ENCODE results near the gene KCNC1. TPM values are rescaled to one million over a fixed set of nuclear protein-coding genes. Genes with fewer than 3 reads are reported as not detected.
A peak's percentile ranks its signal among the peaks of the same experiment; 100 is the strongest.

KCNC1 gene
- total RNA-seq, 1 donor from 2014 or later: 0.20 TPM

DNA sequence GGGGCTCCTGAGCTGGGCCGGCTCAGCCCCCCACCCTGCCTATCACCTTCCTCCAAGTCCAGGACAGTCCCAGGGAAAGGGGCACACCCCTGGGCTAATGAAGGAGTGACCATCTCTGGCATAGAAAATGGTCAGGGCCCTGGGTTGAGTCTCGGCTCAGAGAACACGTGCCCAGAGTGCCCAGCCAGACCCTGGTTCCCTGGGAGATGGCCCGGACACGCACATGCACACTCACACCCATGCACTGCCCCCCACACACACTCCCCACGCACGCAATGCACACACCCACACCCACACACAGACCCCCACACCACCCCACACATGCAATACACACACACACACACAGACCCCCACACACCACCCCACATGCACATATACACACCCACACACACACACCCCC, 28.7 kb downstream of the KCNC1 start:
- TF ChIP-seq, protein P1, sequence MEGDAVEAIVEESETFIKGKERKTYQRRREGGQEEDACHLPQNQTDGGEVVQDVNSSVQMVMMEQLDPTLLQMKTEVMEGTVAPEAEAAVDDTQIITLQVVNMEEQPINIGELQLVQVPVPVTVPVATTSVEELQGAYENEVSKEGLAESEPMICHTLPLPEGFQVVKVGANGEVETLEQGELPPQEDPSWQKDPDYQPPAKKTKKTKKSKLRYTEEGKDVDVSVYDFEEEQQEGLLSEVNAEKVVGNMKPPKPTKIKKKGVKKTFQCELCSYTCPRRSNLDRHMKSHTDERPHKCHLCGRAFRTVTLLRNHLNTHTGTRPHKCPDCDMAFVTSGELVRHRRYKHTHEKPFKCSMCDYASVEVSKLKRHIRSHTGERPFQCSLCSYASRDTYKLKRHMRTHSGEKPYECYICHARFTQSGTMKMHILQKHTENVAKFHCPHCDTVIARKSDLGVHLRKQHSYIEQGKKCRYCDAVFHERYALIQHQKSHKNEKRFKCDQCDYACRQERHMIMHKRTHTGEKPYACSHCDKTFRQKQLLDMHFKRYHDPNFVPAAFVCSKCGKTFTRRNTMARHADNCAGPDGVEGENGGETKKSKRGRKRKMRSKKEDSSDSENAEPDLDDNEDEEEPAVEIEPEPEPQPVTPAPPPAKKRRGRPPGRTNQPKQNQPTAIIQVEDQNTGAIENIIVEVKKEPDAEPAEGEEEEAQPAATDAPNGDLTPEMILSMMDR (IDR thresholded peaks at IDR 0.05): no peak
- Mint-ChIP-seq H3K9me3 (ENCODE audit: low read depth) (peaks cover 12% of the 10 kb centered on the region), H3K27me3 (ENCODE audit: low read depth) (peaks cover 16% of the 10 kb centered on the region), H3K36me3 (ENCODE audit: low read depth) (peaks cover under 1% of the 10 kb centered on the region), H3K4me3 (ENCODE audit: unreplicated experiment) (no peak overlapping the region), H3K4me1 (ENCODE audit: low read depth) (no peaks in the 10 kb centered on the region), H3K27ac (ENCODE audit: unreplicated experiment) (no peak overlapping the region)
- DNase-seq (ENCODE audit: low spot score): peak; percentile 79

DNA sequence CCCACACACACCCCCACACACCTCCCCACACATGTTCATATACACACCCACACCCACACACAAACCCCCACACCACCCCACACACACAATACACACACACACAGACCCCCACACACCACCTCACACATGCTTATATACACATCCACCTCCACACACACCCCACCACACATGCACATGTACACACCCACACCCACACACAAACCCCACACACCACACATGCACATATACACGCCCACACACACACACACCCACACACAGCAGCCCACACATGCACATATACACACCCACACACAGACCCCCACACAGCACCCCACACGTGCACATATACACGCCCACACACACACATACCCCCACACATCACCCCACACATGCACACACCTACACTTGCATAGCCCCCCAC, 29.1 kb downstream of the KCNC1 start:
- peak; percentile 65 for DNase-seq (ENCODE audit: low spot score)
- Mint-ChIP-seq H3K27me3 (ENCODE audit: low read depth) (peaks cover 16% of the 10 kb centered on the region), H3K4me1 (ENCODE audit: low read depth) (no peaks in the 10 kb centered on the region), H3K9me3 (ENCODE audit: low read depth) (peaks cover 8% of the 10 kb centered on the region), H3K4me3 (ENCODE audit: unreplicated experiment) (no peak overlapping the region), H3K27ac (ENCODE audit: unreplicated experiment) (no peak overlapping the region), H3K36me3 (ENCODE audit: low read depth) (no peaks in the 10 kb centered on the region)
- TF ChIP-seq, protein P1 (IDR thresholded peaks at IDR 0.05): no peak

DNA sequence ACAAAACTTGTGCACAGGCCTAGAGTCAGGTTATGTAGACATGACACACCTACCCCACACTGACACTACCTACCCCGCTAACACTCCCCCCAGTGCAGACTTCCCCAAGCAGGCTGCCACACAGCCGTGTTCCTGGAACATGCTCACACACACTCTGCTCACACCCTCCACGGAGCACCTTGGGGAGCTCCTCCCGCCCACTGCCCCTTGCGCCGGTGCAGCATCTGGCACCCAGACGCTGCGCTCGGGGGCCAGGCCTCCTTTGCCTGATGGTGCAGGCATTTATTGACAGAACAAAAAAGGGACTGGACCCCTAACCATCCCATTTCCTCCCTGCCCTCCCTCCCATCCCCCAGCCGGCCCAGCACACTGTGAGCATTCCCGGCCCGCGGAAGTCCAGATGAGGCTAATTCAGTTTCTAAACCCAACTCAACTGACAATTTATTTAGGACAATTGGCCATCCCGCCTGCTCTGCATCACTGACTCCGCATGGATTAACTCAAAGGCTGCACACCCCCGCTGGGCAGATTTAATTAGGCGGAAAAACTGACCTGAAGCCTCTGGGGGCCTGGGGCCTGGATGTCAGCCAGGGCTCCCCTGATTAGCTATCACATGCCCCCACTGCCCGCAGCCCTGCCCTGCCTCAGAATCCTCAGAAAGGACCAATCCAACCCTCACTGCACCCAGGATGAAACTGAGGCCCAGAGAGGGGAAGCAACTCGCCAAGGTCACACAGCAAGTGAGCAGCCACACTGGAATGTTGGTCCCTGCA, 30.1 kb downstream of the KCNC1 start:
- Mint-ChIP-seq H3K27ac (ENCODE audit: unreplicated experiment) (no peak overlapping the region), H3K4me1 (ENCODE audit: low read depth) (no peaks in the 10 kb centered on the region), H3K9me3 (ENCODE audit: low read depth) (no peaks in the 10 kb centered on the region), H3K27me3 (ENCODE audit: low read depth) (peaks cover 16% of the 10 kb centered on the region), H3K36me3 (ENCODE audit: low read depth) (no peaks in the 10 kb centered on the region), H3K4me3 (ENCODE audit: unreplicated experiment) (no peak overlapping the region)
- TF ChIP-seq, protein P1 (IDR thresholded peaks at IDR 0.05): no peak
- peak; percentile 69 for DNase-seq (ENCODE audit: low spot score)

DNA sequence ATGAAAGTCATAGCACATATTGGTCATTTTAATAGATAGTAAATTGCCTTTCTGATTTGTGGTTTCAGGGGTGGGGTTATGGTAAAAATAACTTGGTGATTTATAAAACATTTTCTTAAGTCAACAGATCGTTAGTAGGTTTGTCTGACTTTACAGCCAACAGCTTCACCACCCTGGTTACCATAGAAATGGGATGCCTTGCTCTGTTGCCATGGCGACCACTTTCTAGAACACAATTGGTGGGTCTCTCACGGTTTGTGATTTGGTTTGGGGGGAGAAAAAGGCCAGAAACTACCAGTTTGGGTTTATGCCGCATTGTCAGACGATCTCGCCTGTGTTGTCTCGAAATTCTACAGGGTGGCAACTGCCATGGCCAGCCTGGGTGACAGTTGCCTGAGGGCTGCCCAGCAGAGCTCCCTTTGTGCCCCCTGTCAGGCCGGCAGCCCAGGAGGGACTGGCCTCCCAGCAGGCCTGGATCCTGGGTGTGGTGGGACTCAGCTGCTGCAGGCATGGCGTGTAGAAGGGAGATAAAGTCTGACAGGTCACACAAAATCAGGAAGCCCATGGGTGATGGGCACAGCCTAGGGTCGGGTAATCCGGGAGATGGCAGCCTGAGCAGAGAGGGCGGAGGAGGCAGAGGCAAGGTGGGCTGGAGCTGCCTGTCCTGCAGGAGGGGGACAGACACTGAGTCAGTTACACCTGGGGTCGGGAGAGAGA, 30.9 kb downstream of the KCNC1 start:
- Mint-ChIP-seq H3K4me3 (ENCODE audit: unreplicated experiment) (no peak overlapping the region), H3K36me3 (ENCODE audit: low read depth) (no peaks in the 10 kb centered on the region), H3K4me1 (ENCODE audit: low read depth) (no peaks in the 10 kb centered on the region), H3K27me3 (ENCODE audit: low read depth) (peaks cover 16% of the 10 kb centered on the region), H3K27ac (ENCODE audit: unreplicated experiment) (no peak overlapping the region), H3K9me3 (ENCODE audit: low read depth) (no peaks in the 10 kb centered on the region)
- DNase-seq (ENCODE audit: low spot score): no peak
- TF ChIP-seq, protein P1 (IDR thresholded peaks at IDR 0.05): no peak

DNA sequence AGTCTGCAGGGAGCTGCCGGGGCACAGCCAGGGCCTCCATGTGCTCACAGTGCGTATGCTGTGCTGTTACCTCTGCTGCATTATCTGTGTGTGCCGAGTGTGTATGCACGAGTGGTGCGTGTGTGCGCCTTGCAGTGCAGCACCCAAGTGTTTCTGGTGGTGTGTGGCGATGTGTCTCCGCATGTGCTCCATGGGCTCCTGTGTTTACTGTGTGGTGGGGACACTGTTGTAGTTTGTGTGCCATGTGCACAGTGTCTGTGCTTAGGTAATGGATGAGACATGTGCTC, 31.4 kb downstream of the KCNC1 start:
- H3K36me3 Mint-ChIP-seq (ENCODE audit: low read depth): no peaks in the 10 kb centered on the region
- peak; percentile 73 for DNase-seq (ENCODE audit: low spot score)
- H3K9me3 Mint-ChIP-seq (ENCODE audit: low read depth): no peaks in the 10 kb centered on the region
- no peaks in the 10 kb centered on the region for H3K4me1 Mint-ChIP-seq (ENCODE audit: low read depth)
- H3K27me3 Mint-ChIP-seq (ENCODE audit: low read depth): peaks cover 15% of the 10 kb centered on the region
- TF ChIP-seq, protein P1 (IDR thresholded peaks at IDR 0.05): no peak
- no peak overlapping the region for H3K27ac Mint-ChIP-seq (ENCODE audit: unreplicated experiment)
- H3K4me3 Mint-ChIP-seq (ENCODE audit: unreplicated experiment): no peak overlapping the region

All from chondrocyte (in vitro differentiated cells).